ENCODE results near the gene CPT1A. TPM values are rescaled to one million over a fixed set of nuclear protein-coding genes. Genes with fewer than 3 reads are reported as not detected.
"Not testable (repeated sequence)": the region's sequence is repeated elsewhere in the genome, so short reads cannot be mapped to it uniquely, and the experiment has no call there.

Gene CPT1A
- total RNA-seq = 100 to 1,000 TPM in 3 of 4 donors, 10 to 100 TPM in 1; 80.6 to 372 (median 118) TPM

GRCh38 chr11:68841718-68842426 is at the start of gene CPT1A:
CPT1A (minus strand) TSS chr11:68841916; CDS start chr11:68815474, 26,442 bp downstream.
- Histone ChIP-seq H3K27ac (peak within 1 kb of the TSS; percentile 92 to 99 (median 96)), H3K4me3 (peak within 1 kb of the TSS; percentile 58 to 97 (median 89)), H3K9me3 (no peaks in the 10 kb centered on the region), H3K4me1 (peaks cover 0 to 55% (median 18%) of the 10 kb centered on the region in 4 donors), H3K27me3 (no peaks in the 10 kb centered on the region), H3K36me3 (no peaks in the 10 kb centered on the region)
- TF ChIP-seq POLR2A (IDR thresholded peaks at IDR 0.05) (peak; percentile 32 to 77), CTCF (IDR thresholded peaks at IDR 0.05) (peak in 1 of 6 experiments; percentile 4)
- DNase-seq = peak; percentile 76 to 92 (median 91)

GRCh38 chr11:68890490-68891231 is 48.9 kb upstream of the CPT1A start:
- H3K27me3 ChIP-seq = no peaks in the 10 kb centered on the region
- no peaks in the 10 kb centered on the region for H3K9me3 ChIP-seq
- peak overlapping the region in 2 of 4 donors; percentile 17 to 46 for H3K27ac ChIP-seq
- peaks cover 0 to 58% (median 0%) of the 10 kb centered on the region in 3 donors for H3K36me3 ChIP-seq
- peak in 1 of 3 donors; percentile 55 for DNase-seq
- no peak for TF ChIP-seq CTCF (IDR thresholded peaks at IDR 0.05)
- no peak for TF ChIP-seq POLR2A (IDR thresholded peaks at IDR 0.05)
- no peak overlapping the region for H3K4me3 ChIP-seq
- peaks cover 0 to 8% (median 0%) of the 10 kb centered on the region in 4 donors for H3K4me1 ChIP-seq

GRCh38 chr11:68889948-68890446 is 48.3 kb upstream of the CPT1A start:
- Histone ChIP-seq H3K4me3 (no peak overlapping the region), H3K27me3 (no peaks in the 10 kb centered on the region), H3K9me3 (no peaks in the 10 kb centered on the region), H3K4me1 (peaks cover 0 to 8% (median 0%) of the 10 kb centered on the region in 4 donors), H3K27ac (no peak overlapping the region), H3K36me3 (peaks cover 0 to 52% (median 0%) of the 10 kb centered on the region in 3 donors)
- no peak for DNase-seq
- TF ChIP-seq POLR2A (IDR thresholded peaks at IDR 0.05) (no peak), CTCF (IDR thresholded peaks at IDR 0.05) (peak in 2 of 6 experiments; percentile 10 to 28)

GRCh38 chr11:68884827-68885226 is 43.1 kb upstream of the CPT1A start:
- H3K9me3 ChIP-seq, H3K36me3 ChIP-seq, DNase-seq, H3K27me3 ChIP-seq, H3K4me1 ChIP-seq, H3K27ac ChIP-seq, H3K4me3 ChIP-seq: not testable (repeated sequence)

- no peaks in the 10 kb centered on the region for H3K36me3 ChIP-seq
- no peaks in the 10 kb centered on the region for H3K9me3 ChIP-seq
- no peak for DNase-seq
- no peaks in the 10 kb centered on the region for H3K4me1 ChIP-seq
- H3K27me3 ChIP-seq = no peaks in the 10 kb centered on the region
- no peak overlapping the region for H3K27ac ChIP-seq
- TF ChIP-seq CTCF (IDR thresholded peaks at IDR 0.05) (no peak), POLR2A (IDR thresholded peaks at IDR 0.05) (no peak)
- no peak overlapping the region for H3K4me3 ChIP-seq
These were observed 40.7 kb upstream of the CPT1A start for GRCh38 chr11:68882391-68882790.

GRCh38 chr11:68881320-68881719 is 39.6 kb upstream of the CPT1A start:
- no peak for DNase-seq
- Histone ChIP-seq H3K27ac (no peak overlapping the region), H3K27me3 (no peaks in the 10 kb centered on the region), H3K9me3 (no peaks in the 10 kb centered on the region), H3K36me3 (no peaks in the 10 kb centered on the region), H3K4me3 (no peak overlapping the region), H3K4me1 (no peaks in the 10 kb centered on the region)
- TF ChIP-seq CTCF (IDR thresholded peaks at IDR 0.05) (no peak), POLR2A (IDR thresholded peaks at IDR 0.05) (no peak)

All from Peyer's patch (tissue), 4 donors.